A549 (cell line): Measurements from ENCODE around the gene ALOX15. TPM values are rescaled to one million over a fixed set of nuclear protein-coding genes. Genes with fewer than 3 reads are reported as not detected.

Source experiments
- ATAC-seq, 2 experiments: fragments of 200-7000 bp in 1 of 2; fragments of >200 bp in 1 of 2; cut with Nextera tagmentation in 1 of 2; cut with Tn5 transposase in 1 of 2; 3 replicates each; pipeline versions ENCODE4 v1.8.0 to v1.9.1; 2018 to 2020; ENCODE audit warnings: mild to moderate bottlenecking in 1 of 2, moderate library complexity in 1 of 2
- CTCF ChIA-PET: fragments of 300-600 bp; sonication (Branson Sonifier 250); formaldehyde crosslinking; extraction: SDS; loops from one replicate; lab custom pipeline; 2021; ENCODE audit warnings: antibody characterized with exemption, inconsistent platforms; lab: Yijun Ruan, JAX
- POLR2A ChIA-PET: fragments of 350-600 bp; formaldehyde crosslinking; extraction: SDS; loops from one replicate; lab custom pipeline; 2021; ENCODE audit warnings: antibody characterized with exemption, inconsistent platforms; lab: Yijun Ruan, JAX
- DNase-seq, 2 experiments: peaks; one replicate each; pipeline versions ENCODE4 v3.0.0 to v3.0.0-alpha.2; 2011 to 2016; ENCODE audit warnings: low read depth in 1 of 2, low spot score in 1 of 2
- FAIRE-seq: peaks from 2 replicates; lab custom pipeline; 2011; peaks lifted over from hg19 to GRCh38; lab: Jason Lieb, UNC
- H3K27ac ChIP-seq, 2 experiments: fragments of >200 bp; sonication (Bioruptor Twin); formaldehyde crosslinking; 3 replicates each; pipeline ENCODE4 v1.5.1; 2016 to 2017
- H3K4me1 ChIP-seq: fragments of >200 bp; sonication (Bioruptor Twin); formaldehyde crosslinking; 3 replicates; pipeline ENCODE4 v1.6.1; 2016
- H3K4me2 ChIP-seq: fragments of >200 bp; sonication (Bioruptor Twin); formaldehyde crosslinking; 3 replicates; pipeline ENCODE4 v1.6.1; 2016
- H3K4me3 ChIP-seq: fragments of >200 bp; sonication (Bioruptor Twin); formaldehyde crosslinking; 3 replicates; pipeline ENCODE4 v1.5.1; 2016
- H3K9me3 ChIP-seq: fragments of >200 bp; sonication (Bioruptor Twin); formaldehyde crosslinking; 3 replicates; pipeline ENCODE4 v1.6.1; 2016
- EHMT2 ChIP-seq: fragments of 200-600 bp; sonication (generic); IDR thresholded peaks from 2 replicates; pipeline ENCODE4 v1.6.1; 2016; ENCODE audit warnings: antibody characterized with exemption, low read depth, mild to moderate bottlenecking, moderate library complexity
- ESRRA ChIP-seq: fragments of 150-350 bp; IDR thresholded peaks from 2 replicates; pipeline ENCODE4 v1.6.1; 2014; ENCODE audit warnings: mild to moderate bottlenecking, low read length, borderline replicate concordance
- FOSL2 ChIP-seq, 2 experiments: fragments of 450-650 bp in 1 of 2; fragments of >200 bp in 1 of 2; sonication (Bioruptor Twin) in 1 of 2; formaldehyde crosslinking; IDR thresholded peaks; 2 replicates each; pipeline versions ENCODE4 v1.5.0 to v1.6.1; 2016 to 2020; ENCODE audit warnings: mild to moderate bottlenecking in 1 of 2, moderate library complexity in 1 of 2
- GATA3 ChIP-seq: IDR thresholded peaks from 2 replicates; pipeline ENCODE4 v1.6.1; 2012; ENCODE audit warnings: borderline replicate concordance
- HDAC2 ChIP-seq: fragments of 200-600 bp; sonication (generic); IDR thresholded peaks from 2 replicates; pipeline ENCODE4 v1.6.1; 2016
- HOXA7 ChIP-seq: fragments of 250-450 bp; sonication (Bioruptor Pico); IDR thresholded peaks from 2 replicates; pipeline ENCODE4 v1.5.0; 2020; ENCODE audit warnings: mild to moderate bottlenecking, moderate library complexity
- HOXB13 ChIP-seq: fragments of 250-450 bp; sonication (Bioruptor Pico); IDR thresholded peaks from 2 replicates; pipeline ENCODE4 v1.5.0; 2020; ENCODE audit warnings: low read depth, mild to moderate bottlenecking, moderate library complexity
- HOXB5 ChIP-seq: fragments of 250-450 bp; sonication (Bioruptor Pico); IDR thresholded peaks from 2 replicates; pipeline ENCODE4 v1.5.0; 2020; ENCODE audit warnings: mild to moderate bottlenecking, moderate library complexity
- JUN ChIP-seq, 2 experiments: fragments of >200 bp; sonication (Bioruptor Twin); formaldehyde crosslinking; IDR thresholded peaks; 2 replicates in 1 of 2; 3 replicates in 1 of 2; pipeline ENCODE4 v1.6.1; 2016 to 2017
- JUNB ChIP-seq: fragments of >200 bp; sonication (Bioruptor Twin); formaldehyde crosslinking; IDR thresholded peaks from 2 replicates; pipeline ENCODE4 v1.6.1; 2016
- MYC ChIP-seq: IDR thresholded peaks from 2 replicates; pipeline ENCODE4 v1.6.1; 2012; ENCODE audit warnings: mild to moderate bottlenecking, inconsistent platforms, low read length, improper control_type of control experiment, borderline replicate concordance
- NFE2L2 ChIP-seq: fragments of 150-350 bp; conservative IDR thresholded peaks from 2 replicates; pipeline ENCODE4 v1.6.1; 2014; ENCODE audit warnings: low read length
- NPAS2 ChIP-seq: fragments of 250-450 bp; sonication (Bioruptor Pico); IDR thresholded peaks from 2 replicates; pipeline ENCODE4 v1.8.0; 2022; ENCODE audit warnings: mild to moderate bottlenecking, moderate library complexity, borderline replicate concordance
- NR3C1 ChIP-seq: fragments of >200 bp; sonication (Bioruptor Twin); formaldehyde crosslinking; IDR thresholded peaks from 3 replicates; pipeline ENCODE4 v1.6.1; 2017
- POLR2AphosphoS2 ChIP-seq: conservative IDR thresholded peaks from 2 replicates; pipeline ENCODE4 v1.6.1; 2012; ENCODE audit warnings: low read length, improper control_type of control experiment, inconsistent platforms
- RARB ChIP-seq: fragments of 250-450 bp; sonication (Bioruptor Pico); IDR thresholded peaks from 2 replicates; pipeline ENCODE4 v1.8.0; 2021; ENCODE audit warnings: mild to moderate bottlenecking, moderate library complexity
- RFX5 ChIP-seq: fragments of 450-650 bp; IDR thresholded peaks from 2 replicates; pipeline ENCODE4 v1.7.1; 2014; ENCODE audit warnings: antibody characterized with exemption, mild to moderate bottlenecking, moderate library complexity
- SMC3 ChIP-seq: fragments of >200 bp; sonication (Bioruptor Twin); formaldehyde crosslinking; IDR thresholded peaks from 3 replicates; pipeline ENCODE4 v1.6.1; 2018; ENCODE audit warnings: inconsistent platforms
- SREBF2 ChIP-seq: fragments of 450-650 bp; IDR thresholded peaks from 2 replicates; pipeline ENCODE4 v1.6.1; 2014; ENCODE audit warnings: mild to moderate bottlenecking, moderate library complexity
- ZC3H11A ChIP-seq: fragments of 450-650 bp; IDR thresholded peaks from 2 replicates; pipeline ENCODE4 v1.6.1; 2014; ENCODE audit warnings: antibody characterized with exemption, mild to moderate bottlenecking
- ZSCAN20 ChIP-seq: fragments of 250-450 bp; sonication (Bioruptor Pico); IDR thresholded peaks from 2 replicates; pipeline ENCODE4 v1.8.0; 2022; ENCODE audit warnings: mild to moderate bottlenecking, moderate library complexity
- WGBS: methylation state at CpG from one replicate; pipeline ENCODE4 v1.1.6; 2017; ENCODE audit errors: missing lambda C conversion rate; 5-methylcytosine and 5-hydroxymethylcytosine counted together
- polyA plus RNA-seq, 4 experiments: library from polyadenylated mRNA; depleted of rRNA in 3 of 4; stranded (reverse); fragments of >200 nt; fragmentation: RNase III in 1 of 4; extraction: RNeasy Plus Mini Kit Qiagen cat#74134 plus additional on column Dnase treatment in 1 of 4; gene quantifications; 2 replicates in 3 of 4; 3 replicates in 1 of 4; pipeline ENCODE4 v1.2.3, GENCODE V29; 2011 to 2017
- TF ChIP-seq, protein P1 (sequence below): fragments of 250-450 bp; sonication (Bioruptor Pico); IDR thresholded peaks from 2 replicates; pipeline ENCODE4 v1.5.0; 2021; ENCODE audit warnings: mild to moderate bottlenecking, moderate library complexity, borderline replicate concordance
- TF ChIP-seq, protein P2 (sequence below): IDR thresholded peaks from 2 replicates; pipeline ENCODE4 v1.6.1; 2012
- TF ChIP-seq, protein P3 (sequence below): fragments of >200 bp; sonication (Bioruptor Twin); formaldehyde crosslinking; IDR thresholded peaks from 3 replicates; pipeline ENCODE4 v1.6.1; 2016
- TF ChIP-seq, protein P4 (sequence below): fragments of >200 bp; sonication (Bioruptor Twin); formaldehyde crosslinking; IDR thresholded peaks from 2 replicates; pipeline ENCODE4 v1.6.1; 2016
- TF ChIP-seq, protein P5 (sequence below): IDR thresholded peaks from 2 replicates; pipeline ENCODE4 v1.6.1; 2012; ENCODE audit warnings: low read depth, borderline replicate concordance
- TF ChIP-seq, protein P6 (sequence below): fragments of >200 bp; sonication (Bioruptor Twin); formaldehyde crosslinking; IDR thresholded peaks from 3 replicates; pipeline ENCODE4 v1.5.1; 2016

Gene ALOX15
- polyA plus RNA-seq, 2 of the 4 experiments (the other 2 are of a cell fraction) = 0.08 to 0.12 TPM

DNA sequence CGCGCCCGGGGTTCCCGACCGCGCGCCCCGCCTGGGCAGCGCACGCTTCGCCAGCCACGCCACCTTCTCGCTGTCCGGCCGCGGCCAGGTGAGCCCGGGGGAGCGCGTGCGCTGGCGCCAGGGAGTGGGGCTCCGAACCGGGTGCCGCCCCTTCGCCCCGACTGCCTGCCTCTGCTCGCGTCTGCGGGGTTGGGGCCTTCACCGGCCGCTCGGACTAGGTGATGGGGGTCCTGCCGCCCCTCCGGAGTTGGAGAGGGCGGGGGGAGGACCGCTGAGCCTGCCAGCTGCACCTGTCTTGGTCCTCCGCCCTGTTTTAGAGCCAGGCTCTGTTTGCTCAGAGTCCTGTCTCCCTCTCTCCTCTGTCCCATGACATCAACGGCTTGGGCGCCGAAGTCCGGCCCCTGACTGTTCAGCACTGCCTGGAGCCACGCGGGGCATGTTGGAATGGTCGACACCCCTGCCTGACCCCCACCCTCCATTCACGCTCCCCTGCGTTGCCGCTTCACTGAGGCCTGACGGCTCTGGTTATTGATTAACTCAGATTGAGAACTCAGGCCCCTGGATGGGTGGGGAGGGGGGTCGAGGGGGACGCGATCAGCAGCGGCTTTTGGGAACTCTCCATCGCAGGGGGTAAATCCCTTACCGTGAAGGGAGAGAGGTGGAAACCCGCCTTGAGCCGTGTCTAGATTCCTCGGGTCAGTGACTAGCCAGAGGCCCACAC is 56.4 kb downstream of the ALOX15 start:
- peak overlapping the region; percentile 95 for H3K4me2 ChIP-seq
- FAIRE-seq = no peak
- POLR2A ChIA-PET = no interaction called here

DNA sequence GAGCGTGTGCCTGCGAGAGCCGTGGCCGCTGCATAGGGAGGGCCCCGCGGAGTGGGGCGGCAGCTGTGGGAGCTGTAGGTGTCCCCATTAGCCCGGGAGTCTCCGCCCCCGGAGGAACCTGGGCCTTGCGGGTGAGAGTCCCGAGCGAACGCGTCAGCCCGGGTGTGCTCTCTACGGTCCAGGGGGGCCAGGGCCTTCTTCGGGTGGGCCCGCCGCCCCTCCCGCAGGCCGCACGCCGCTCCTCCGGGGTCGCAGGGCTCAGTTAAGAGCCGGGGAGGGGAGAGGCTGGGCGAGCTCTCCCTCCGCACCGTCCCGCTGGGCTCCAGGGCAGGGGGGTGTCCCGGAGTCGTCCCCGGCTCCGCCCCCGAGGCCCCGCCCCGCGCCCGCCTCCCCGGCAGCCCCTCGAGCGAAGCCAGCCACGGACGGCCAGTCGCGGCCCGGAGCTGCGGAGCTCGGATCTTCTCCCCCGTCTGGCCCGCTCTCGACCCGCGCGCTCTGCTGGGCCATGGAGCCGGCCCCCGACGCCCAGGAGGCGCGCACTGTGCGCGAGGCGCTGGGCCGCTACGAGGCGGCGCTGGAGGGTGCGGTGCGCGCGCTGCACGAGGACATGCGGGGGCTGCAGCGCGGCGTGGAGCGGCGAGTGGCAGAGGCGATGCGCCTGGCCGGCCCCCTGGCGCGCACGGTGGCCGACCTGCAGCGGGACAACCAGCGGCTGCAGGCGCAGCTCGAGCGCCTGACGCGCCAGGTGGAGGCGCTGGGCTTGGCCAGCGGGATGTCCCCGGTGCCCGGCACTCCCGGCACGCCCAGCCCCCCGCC is 57.2 kb downstream of the ALOX15 start, which contains the start of gene SMTNL2:
SMTNL2 (plus strand) TSS at position 429 of the 816 bp plus-strand sequence; CDS start at position 506, 77 bp downstream.
- peak within 1 kb of the TSS; percentile 95 for H3K4me2 ChIP-seq
- POLR2A ChIA-PET = no interaction called here
- peak; percentile 35 to 58 for ATAC-seq
- TF ChIP-seq RFX5 (no peak), MYC (no peak), EHMT2 (no peak), NFE2L2 (no peak), HDAC2 (no peak), ZSCAN20 (CRISPR knock-in tag) (no peak), RARB (no peak), HOXA7 (CRISPR knock-in tag) (no peak), POLR2AphosphoS2 (no peak), GATA3 (no peak), NPAS2 (no peak), ZC3H11A (no peak), SMC3 (no peak), NR3C1 (no peak), ESRRA (no peak), HOXB5 (no peak), JUN (IDR thresholded peaks at IDR 0.05) (no peak), SREBF2 (no peak)
- TF ChIP-seq, protein P1, sequence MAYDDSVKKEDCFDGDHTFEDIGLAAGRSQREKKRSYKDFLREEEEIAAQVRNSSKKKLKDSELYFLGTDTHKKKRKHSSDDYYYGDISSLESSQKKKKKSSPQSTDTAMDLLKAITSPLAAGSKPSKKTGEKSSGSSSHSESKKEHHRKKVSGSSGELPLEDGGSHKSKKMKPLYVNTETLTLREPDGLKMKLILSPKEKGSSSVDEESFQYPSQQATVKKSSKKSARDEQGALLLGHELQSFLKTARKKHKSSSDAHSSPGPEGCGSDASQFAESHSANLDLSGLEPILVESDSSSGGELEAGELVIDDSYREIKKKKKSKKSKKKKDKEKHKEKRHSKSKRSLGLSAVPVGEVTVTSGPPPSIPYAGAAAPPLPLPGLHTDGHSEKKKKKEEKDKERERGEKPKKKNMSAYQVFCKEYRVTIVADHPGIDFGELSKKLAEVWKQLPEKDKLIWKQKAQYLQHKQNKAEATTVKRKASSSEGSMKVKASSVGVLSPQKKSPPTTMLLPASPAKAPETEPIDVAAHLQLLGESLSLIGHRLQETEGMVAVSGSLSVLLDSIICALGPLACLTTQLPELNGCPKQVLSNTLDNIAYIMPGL = no peak
- TF ChIP-seq, protein P2, sequence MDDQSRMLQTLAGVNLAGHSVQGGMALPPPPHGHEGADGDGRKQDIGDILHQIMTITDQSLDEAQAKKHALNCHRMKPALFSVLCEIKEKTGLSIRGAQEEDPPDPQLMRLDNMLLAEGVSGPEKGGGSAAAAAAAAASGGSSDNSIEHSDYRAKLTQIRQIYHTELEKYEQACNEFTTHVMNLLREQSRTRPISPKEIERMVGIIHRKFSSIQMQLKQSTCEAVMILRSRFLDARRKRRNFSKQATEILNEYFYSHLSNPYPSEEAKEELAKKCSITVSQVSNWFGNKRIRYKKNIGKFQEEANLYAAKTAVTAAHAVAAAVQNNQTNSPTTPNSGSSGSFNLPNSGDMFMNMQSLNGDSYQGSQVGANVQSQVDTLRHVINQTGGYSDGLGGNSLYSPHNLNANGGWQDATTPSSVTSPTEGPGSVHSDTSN = no peak
- TF ChIP-seq, protein P3, sequence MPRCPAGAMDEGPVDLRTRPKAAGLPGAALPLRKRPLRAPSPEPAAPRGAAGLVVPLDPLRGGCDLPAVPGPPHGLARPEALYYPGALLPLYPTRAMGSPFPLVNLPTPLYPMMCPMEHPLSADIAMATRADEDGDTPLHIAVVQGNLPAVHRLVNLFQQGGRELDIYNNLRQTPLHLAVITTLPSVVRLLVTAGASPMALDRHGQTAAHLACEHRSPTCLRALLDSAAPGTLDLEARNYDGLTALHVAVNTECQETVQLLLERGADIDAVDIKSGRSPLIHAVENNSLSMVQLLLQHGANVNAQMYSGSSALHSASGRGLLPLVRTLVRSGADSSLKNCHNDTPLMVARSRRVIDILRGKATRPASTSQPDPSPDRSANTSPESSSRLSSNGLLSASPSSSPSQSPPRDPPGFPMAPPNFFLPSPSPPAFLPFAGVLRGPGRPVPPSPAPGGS = no peak
- TF ChIP-seq, protein P4, sequence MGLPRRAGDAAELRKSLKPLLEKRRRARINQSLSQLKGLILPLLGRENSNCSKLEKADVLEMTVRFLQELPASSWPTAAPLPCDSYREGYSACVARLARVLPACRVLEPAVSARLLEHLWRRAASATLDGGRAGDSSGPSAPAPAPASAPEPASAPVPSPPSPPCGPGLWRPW = no peak
- TF ChIP-seq, protein P5, sequence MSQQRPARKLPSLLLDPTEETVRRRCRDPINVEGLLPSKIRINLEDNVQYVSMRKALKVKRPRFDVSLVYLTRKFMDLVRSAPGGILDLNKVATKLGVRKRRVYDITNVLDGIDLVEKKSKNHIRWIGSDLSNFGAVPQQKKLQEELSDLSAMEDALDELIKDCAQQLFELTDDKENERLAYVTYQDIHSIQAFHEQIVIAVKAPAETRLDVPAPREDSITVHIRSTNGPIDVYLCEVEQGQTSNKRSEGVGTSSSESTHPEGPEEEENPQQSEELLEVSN = peak; percentile 51; the same call in 1 of the 2 replicates
- TF ChIP-seq, protein P6, sequence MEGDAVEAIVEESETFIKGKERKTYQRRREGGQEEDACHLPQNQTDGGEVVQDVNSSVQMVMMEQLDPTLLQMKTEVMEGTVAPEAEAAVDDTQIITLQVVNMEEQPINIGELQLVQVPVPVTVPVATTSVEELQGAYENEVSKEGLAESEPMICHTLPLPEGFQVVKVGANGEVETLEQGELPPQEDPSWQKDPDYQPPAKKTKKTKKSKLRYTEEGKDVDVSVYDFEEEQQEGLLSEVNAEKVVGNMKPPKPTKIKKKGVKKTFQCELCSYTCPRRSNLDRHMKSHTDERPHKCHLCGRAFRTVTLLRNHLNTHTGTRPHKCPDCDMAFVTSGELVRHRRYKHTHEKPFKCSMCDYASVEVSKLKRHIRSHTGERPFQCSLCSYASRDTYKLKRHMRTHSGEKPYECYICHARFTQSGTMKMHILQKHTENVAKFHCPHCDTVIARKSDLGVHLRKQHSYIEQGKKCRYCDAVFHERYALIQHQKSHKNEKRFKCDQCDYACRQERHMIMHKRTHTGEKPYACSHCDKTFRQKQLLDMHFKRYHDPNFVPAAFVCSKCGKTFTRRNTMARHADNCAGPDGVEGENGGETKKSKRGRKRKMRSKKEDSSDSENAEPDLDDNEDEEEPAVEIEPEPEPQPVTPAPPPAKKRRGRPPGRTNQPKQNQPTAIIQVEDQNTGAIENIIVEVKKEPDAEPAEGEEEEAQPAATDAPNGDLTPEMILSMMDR = peak; percentile 9; the same call in 1 of the 3 replicates

More for the DNA sequence above, 56.4 kb downstream of the ALOX15 start:
- Histone ChIP-seq H3K27ac (peak overlapping the region in 1 of 2 experiments; percentile 70; a peak in 2 of 6 replicates), H3K9me3 (no peaks in the 10 kb centered on the region), H3K4me1 (peaks cover 7% of the 10 kb centered on the region; the same call in 2 of the 3 replicates), H3K4me3 (peak overlapping the region; percentile 49)
- TF ChIP-seq, protein P2 = no peak
- TF ChIP-seq NFE2L2 (no peak), FOSL2 (IDR thresholded peaks at IDR 0.05) (no peak), FOSL2 (CRISPR knock-in tag; IDR thresholded peaks at IDR 0.05) (no peak), JUNB (no peak), HOXB13 (CRISPR knock-in tag) (no peak)
- CTCF ChIA-PET = interaction anchor here (0.9 to 2.6 kb wide), 9 partner anchors 11 to 65 kb away, joined by 3 to 24 read pairs (median 3); no protein-coding TSS in a partner anchor
- ATAC-seq = no peak
- DNase-seq = no peak
- 52% methylated on average over 23 of the region's 57 CpGs for WGBS

More for the DNA sequence above, 57.2 kb downstream of the ALOX15 start, which contains the start of gene SMTNL2:
- DNase-seq = peak in 1 of 2 experiments; percentile 49
- Histone ChIP-seq H3K9me3 (no peaks in the 10 kb centered on the region), H3K27ac (peak within 1 kb of the TSS; percentile 23 to 70; a peak in 4 of 6 replicates), H3K4me1 (peaks cover 7% of the 10 kb centered on the region; the same call in 2 of the 3 replicates), H3K4me3 (peak within 1 kb of the TSS; percentile 49)
- CTCF ChIA-PET = interaction anchor here (0.9 to 2.6 kb wide), 14 partner anchors 11 to 65 kb away, joined by 3 to 24 read pairs (median 4); no protein-coding TSS in a partner anchor
- no peak for FAIRE-seq
- WGBS = 5% methylated on average over 35 of the region's 100 CpGs
